ENCODE results near the gene SYDE2.

Gene SYDE2

DNA sequence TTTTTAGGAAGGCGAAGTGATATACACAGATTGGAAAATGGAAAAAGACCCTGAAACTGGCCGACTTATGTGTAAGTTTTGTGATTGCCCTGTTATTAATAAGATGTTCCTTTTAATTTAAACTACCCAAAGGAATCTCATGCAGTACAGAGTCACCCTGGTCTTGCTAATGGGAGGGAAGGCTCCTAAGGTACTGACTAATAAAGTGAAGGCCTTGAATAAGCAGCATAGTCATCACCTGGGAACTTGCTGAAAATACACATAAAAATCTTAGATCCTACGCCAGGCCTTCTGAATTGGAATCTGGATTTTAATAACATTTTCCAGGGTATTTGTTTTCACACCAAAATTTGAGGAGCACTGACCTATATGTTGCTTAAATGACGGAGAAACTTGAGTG, 79.1 kb downstream of the SYDE2 start:
- no peak overlapping the region for H3K4me3 ChIP-seq (ENCODE audit: low read length)
- H3K27me3 ChIP-seq (ENCODE audit: insufficient read depth, low read length) = no peaks in the 10 kb centered on the region
- no peaks in the 10 kb centered on the region for H3K36me3 ChIP-seq (ENCODE audit: insufficient read depth, low read length)
- H3K9ac ChIP-seq (ENCODE audit: low read depth, low read length) = no peak overlapping the region
- H3K27ac ChIP-seq (ENCODE audit: low read depth, low read length) = no peak overlapping the region
- peaks cover 7% of the 10 kb centered on the region for H3K4me1 ChIP-seq (ENCODE audit: insufficient read depth, low read length)
- H3K9me3 ChIP-seq (ENCODE audit: insufficient read depth, low read depth, low read length) = no peaks in the 10 kb centered on the region
- WGBS = 85% methylated on average over 3 of the region's 4 CpGs

DNA sequence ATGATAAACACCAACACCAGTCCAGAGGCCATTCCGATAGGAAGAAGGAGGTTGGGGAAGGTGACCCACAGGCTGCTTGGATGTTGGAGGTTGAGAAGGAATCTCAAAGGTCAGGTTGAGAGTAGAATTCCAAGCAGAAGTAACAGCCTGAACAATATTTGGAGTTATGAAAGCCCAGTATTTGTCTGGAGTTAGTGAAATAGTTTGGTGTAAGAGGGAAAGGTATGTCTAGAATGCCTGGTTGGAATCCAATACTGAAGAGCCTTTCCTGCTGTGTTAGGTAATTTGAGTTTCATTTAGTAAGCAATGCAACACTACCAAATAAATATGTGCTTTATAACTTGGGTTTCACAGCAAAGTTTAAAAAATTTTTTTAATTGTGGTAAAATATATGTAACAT, 82.1 kb downstream of the SYDE2 start:
- no peak overlapping the region for H3K4me3 ChIP-seq (ENCODE audit: low read length)
- no peaks in the 10 kb centered on the region for H3K9me3 ChIP-seq (ENCODE audit: insufficient read depth, low read depth, low read length)
- H3K9ac ChIP-seq (ENCODE audit: low read depth, low read length) = no peak overlapping the region
- whole genome bisulfite sequencing = 92% methylated on average over 1 of the region's 1 CpG
- peaks cover 7% of the 10 kb centered on the region for H3K4me1 ChIP-seq (ENCODE audit: insufficient read depth, low read length)
- no peaks in the 10 kb centered on the region for H3K27me3 ChIP-seq (ENCODE audit: insufficient read depth, low read length)
- no peak overlapping the region for H3K27ac ChIP-seq (ENCODE audit: low read depth, low read length)
- H3K36me3 ChIP-seq (ENCODE audit: insufficient read depth, low read length) = no peaks in the 10 kb centered on the region

DNA sequence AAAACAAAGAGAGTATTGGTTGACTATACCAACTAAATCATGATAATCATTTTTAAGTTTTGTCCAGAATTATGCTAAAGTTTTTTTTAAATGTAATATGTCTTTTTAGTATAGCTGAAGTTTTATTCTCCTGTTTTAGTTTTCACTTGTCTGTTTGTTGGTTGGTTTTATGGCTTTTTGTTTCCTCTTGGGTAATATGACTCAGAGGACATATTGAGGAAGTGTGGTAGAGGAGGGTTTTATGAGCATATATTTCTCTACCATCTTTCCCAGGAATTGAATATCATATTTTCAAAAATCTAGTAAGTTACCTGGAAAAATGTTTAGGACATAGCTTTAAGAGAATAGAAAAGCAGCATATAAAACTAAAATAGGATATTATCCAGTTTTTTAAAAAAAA, 84.0 kb downstream of the SYDE2 start:
- no peak overlapping the region for H3K4me3 ChIP-seq (ENCODE audit: low read length)
- H3K9me3 ChIP-seq (ENCODE audit: insufficient read depth, low read depth, low read length) = no peaks in the 10 kb centered on the region
- no peak overlapping the region for H3K27ac ChIP-seq (ENCODE audit: low read depth, low read length)
- H3K36me3 ChIP-seq (ENCODE audit: insufficient read depth, low read length) = no peaks in the 10 kb centered on the region
- H3K4me1 ChIP-seq (ENCODE audit: insufficient read depth, low read length) = peaks cover 6% of the 10 kb centered on the region
- H3K27me3 ChIP-seq (ENCODE audit: insufficient read depth, low read length) = no peaks in the 10 kb centered on the region
- H3K9ac ChIP-seq (ENCODE audit: low read depth, low read length) = no peak overlapping the region

GRCh38 chr1:85115933-85116332, 84.9 kb downstream of the SYDE2 start:
- no peaks in the 10 kb centered on the region for H3K27me3 ChIP-seq (ENCODE audit: insufficient read depth, low read length)

DNA sequence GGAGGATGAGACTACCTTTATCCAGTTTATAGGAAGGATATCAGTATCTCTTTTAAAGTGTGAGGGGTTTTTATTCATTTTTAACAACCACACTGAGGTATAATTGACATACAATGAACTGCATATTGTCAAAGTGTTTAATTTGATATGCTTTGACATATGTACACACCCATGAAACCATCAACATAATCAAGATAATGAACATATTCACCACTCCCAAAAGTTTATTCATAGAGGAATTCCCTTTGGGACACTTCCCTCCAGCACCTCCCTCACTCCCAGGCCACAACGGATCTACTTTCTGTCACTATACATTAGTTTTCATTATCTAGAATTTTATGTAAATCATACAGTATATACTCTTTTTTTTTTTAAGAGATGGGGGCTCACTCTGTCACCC, 89.1 kb downstream of the SYDE2 start:
- WGBS = no CpG with 5 or more reads among the region's 1 CpG

More at GRCh38 chr1:85115933-85116332, 84.9 kb downstream of the SYDE2 start:
- Histone ChIP-seq H3K9ac (ENCODE audit: low read depth, low read length) (no peak overlapping the region), H3K27ac (ENCODE audit: low read depth, low read length) (no peak overlapping the region), H3K4me1 (ENCODE audit: insufficient read depth, low read length) (no peaks in the 10 kb centered on the region; the same call in 1 of the 2 replicates), H3K9me3 (ENCODE audit: insufficient read depth, low read depth, low read length) (no peaks in the 10 kb centered on the region), H3K4me3 (ENCODE audit: low read length) (no peak overlapping the region), H3K36me3 (ENCODE audit: insufficient read depth, low read length) (no peaks in the 10 kb centered on the region)
- 94% methylated on average over 2 of the region's 2 CpGs for WGBS

GRCh38 chr1:85109475-85109874, 91.3 kb downstream of the SYDE2 start:
- H3K27me3 ChIP-seq (ENCODE audit: insufficient read depth, low read length) = peaks cover 4% of the 10 kb centered on the region; the same call in 1 of the 2 replicates
- no peak overlapping the region for H3K9ac ChIP-seq (ENCODE audit: low read depth, low read length)
- H3K4me3 ChIP-seq (ENCODE audit: low read length) = no peak overlapping the region
- H3K36me3 ChIP-seq (ENCODE audit: insufficient read depth, low read length) = no peaks in the 10 kb centered on the region
- no peaks in the 10 kb centered on the region for H3K9me3 ChIP-seq (ENCODE audit: insufficient read depth, low read depth, low read length)
- H3K27ac ChIP-seq (ENCODE audit: low read depth, low read length) = no peak overlapping the region
- H3K4me1 ChIP-seq (ENCODE audit: insufficient read depth, low read length) = no peaks in the 10 kb centered on the region

More for the DNA sequence above, 89.1 kb downstream of the SYDE2 start:
- no peak overlapping the region for H3K27ac ChIP-seq (ENCODE audit: low read depth, low read length)
- no peak overlapping the region for H3K4me3 ChIP-seq (ENCODE audit: low read length)
- no peaks in the 10 kb centered on the region for H3K36me3 ChIP-seq (ENCODE audit: insufficient read depth, low read length)
- H3K9me3 ChIP-seq (ENCODE audit: insufficient read depth, low read depth, low read length) = no peaks in the 10 kb centered on the region
- H3K9ac ChIP-seq (ENCODE audit: low read depth, low read length) = no peak overlapping the region
- H3K4me1 ChIP-seq (ENCODE audit: insufficient read depth, low read length) = no peaks in the 10 kb centered on the region
- H3K27me3 ChIP-seq (ENCODE audit: insufficient read depth, low read length) = peaks cover 4% of the 10 kb centered on the region; the same call in 1 of the 2 replicates
